GM03348 (cell line): ENCODE data around the gene TMEM273.

Experiments used
- DNase-seq: peaks from one replicate; pipeline ENCODE4 v3.0.0; 2012; ENCODE audit warnings: low spot score

TMEM273 gene

GRCh38 chr10:49115015-49115795, 73.0 kb downstream of the TMEM273 start, which contains the start of gene VSTM4:
Gene VSTM4 (minus strand): TSS chr10:49115522. CDS start chr10:49115485, 37 bp downstream.
- DNase-seq, result peak; percentile 92

DNA sequence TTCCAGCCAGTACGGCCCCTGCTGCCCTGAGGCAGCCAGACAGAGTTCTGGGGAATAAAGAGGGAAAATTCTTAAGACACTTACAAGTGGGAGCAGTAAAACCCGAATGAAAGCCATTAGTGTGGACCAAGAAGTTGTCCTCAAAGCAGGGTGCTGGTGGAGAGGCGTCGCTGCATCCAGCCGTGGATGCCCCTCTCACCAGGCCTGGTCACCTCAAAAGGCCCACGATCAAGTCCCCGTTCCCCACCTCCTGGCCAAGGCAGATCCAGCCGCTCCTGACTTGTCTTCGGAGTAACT, 73.5 kb downstream of the TMEM273 start:
- DNase-seq, result no peak

GRCh38 chr10:49113741-49114141, 74.5 kb downstream of the TMEM273 start:
- peak; percentile 36 for DNase-seq

DNA sequence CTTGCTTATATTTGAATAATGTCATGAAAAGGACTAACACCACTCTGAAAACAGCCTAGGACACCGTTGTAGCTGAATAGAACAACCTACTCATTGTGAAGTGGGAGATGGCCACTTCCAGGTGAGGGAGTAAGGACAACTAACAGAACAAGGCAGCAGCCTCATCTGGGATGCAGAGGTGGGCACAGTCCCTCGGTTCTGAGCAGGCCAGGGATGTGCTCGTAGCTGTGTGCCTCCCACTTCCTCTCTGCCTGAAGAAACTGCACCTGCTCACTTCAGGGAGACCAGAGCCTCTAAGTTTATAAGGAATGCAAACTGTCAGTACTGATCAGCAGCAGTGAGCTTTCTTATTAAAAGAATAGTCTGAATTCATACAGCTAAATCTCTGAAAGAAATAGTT, 75.3 kb downstream of the TMEM273 start:
- DNase-seq, result no peak

GRCh38 chr10:49112098-49112497, 76.1 kb downstream of the TMEM273 start:
- no peak for DNase-seq

DNA sequence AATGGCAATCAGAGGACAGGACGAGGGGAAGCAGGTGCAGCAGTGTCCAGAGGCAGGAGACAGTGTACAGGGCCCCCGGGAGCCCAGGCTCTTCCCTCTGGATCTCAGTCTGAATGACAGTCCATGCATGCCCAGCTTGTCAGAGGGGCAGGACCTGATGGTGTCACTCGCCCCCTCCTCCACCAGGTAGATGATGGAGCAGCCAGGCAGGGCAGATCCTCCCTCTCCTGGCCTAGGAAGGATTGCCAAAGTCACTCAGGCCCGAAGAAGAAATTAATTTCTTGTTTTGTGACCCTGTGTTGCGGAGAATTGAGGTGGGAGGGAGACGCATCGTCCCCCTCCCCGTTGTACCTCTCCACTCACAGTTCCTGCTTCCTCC, 76.9 kb downstream of the TMEM273 start:
- no peak for DNase-seq

DNA sequence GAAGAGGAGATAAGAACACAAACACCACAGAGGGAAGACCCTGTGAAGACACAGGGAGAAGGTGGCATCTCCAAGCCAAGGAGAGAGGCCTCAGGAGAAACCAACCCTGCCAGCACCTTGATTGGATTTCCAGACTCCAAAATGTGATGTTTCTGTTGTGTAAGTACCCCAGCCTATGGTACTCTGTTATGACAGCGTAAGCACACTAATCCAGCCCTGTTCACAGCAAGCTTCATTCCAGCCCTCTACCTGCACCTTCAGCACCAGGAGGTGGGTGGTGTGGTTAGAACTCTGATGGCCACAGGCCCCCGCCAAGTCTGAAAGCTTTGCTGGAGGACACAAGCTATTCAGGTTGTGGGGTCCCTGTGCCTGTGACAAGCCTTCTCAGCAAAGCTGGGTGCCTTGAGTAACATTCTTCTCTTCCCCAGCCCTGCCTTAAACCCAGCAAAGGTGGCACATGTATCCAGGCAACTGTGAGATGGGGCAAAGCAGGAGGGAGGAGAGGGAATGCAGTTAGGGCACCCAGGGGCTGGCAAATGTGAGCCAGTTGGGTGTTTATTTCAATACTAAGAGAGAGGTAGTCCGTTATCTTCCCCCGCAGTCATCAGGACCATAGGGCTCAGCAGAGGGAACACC, 77.4 kb downstream of the TMEM273 start:
- DNase-seq, result no peak

DNA sequence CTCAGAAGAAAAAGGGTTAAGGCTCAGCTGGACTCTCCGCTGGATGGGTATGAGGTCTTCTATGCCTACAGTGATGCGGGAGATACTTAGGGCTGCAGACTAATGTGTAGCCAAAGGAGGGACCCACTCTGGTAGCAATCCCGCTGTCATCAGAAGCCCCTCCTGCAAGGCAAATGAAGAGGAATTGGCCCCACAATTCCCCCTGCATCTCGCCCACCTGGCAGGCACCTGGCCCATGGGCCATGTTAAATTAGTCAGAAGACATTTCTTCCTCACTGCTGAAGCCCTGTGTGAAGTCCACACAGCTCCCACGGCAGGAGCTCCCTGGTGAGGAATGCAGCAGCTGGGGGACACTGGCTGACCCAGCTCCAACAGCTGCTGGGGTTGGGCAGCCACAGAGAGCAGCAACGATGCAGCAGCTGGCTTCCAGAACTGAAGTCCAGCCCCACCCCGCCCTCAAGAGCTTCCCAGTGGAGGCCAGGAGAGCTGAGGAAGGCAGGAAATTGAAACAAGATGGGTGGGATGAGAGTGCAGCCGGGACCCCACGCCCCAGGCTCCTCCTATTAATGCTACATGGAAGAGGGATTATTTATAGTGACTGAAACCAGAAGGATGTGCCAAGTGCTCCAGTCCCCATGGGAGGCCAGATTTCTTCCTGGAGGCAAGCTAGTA, 78.4 kb downstream of the TMEM273 start:
- peak; percentile 90 for DNase-seq

GRCh38 chr10:49108656-49109055, 79.5 kb downstream of the TMEM273 start:
- no peak for DNase-seq

DNA sequence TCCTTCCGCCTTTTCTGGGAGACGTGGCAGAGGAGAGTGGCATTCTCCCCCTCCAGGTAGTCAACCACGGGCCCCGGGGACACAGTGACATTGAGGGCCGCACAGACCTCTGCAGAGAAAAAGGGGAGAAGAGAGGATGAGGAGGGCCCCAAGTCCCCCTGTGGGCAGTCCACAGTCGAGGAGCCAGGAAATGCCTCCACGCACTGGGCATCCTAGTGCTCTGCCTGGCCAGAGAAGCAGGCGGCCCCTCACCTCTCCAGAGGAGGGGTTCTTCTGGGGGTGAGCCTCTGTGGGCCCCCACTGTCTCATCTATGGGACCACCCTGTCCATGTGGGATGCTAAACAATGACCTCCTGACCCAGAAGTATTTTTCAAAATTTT, 80.3 kb downstream of the TMEM273 start:
- no peak for DNase-seq

DNA sequence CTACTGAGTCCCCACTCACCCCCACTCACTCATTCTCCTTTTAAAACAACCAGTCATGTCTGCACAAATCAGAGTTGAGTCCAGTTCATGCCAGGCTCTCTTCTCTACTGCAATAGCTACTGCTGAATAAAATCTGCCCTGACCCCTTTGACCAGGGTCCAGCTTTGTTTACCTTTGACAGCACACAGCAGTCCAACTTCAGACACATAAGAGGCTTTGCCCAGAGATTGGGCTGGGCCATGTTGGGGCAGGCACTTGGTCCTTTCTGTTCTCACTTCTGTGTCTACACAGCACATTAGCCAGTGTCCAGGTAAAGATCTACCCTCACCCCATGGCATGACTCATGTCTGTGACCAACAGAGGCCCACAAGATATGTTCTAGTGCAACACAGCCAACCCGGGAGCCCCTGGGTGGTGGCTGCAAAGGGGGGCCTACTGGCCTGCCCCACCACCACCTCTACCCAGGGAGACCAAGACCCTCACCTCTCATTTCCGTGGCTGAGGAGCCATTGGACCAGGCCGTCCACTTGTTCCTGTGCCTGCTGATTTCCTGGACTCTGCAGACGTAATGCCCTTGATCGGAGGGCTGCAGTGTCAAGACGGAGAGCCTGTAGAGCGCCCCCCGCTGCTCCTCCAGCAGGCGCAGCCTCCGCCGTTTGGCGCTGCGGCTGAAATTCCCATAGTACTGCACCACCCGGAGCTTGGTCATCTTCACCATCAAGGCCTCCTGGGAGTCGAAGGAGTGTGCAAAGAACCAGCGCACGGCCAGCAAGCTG, 80.9 kb downstream of the TMEM273 start:
- no peak for DNase-seq

DNA sequence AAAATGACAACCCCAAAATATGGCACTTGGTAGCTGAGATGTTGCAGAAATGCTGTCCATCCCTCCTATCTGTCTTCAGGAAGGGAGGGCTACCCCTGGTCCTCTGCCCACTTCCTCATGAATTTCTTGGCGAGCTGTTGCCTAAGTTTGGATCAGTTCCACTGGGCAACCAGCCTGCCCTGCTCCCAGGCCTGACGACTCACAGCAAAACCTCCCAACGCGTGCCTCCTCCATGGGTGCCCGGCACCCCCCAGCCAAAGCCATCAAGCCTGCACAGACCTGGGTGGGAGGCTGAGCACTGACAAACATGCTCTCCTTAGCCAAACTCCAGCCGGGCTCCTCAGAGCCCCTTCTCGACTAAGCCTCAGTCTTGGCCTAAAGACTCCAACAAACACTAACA, 81.7 kb downstream of the TMEM273 start:
- peak; percentile 61 for DNase-seq

DNA sequence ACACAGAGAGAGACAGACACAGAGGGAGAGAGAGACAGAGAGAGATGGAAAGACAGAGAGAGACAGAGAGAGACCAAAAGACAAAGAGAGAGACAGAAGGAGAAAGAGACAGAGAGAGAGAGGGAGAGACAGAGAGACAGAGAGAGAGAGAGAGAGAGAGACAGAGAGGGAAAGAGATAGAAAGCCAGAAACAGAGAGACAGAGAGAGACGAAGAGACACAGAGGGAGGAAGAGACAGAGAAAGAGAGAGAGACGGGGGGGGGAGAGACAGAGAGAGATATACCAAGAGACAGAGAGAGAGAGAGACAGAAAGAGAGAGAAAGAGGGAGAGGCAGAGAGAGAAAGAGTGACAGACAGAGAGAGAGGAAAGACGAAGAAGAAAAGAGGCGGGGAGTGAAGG, 83.1 kb downstream of the TMEM273 start:
- no peak for DNase-seq
